PC-9 (cell line): Measurements from ENCODE around the gene URAD.

Experiments
- EZH2 ChIP-seq: fragments of 200-600 bp; sonication (generic); IDR thresholded peaks from 2 replicates; pipeline ENCODE4 v1.8.0; 2017; ENCODE audit warnings: antibody characterized with exemption, low read depth
- TF ChIP-seq, protein P1 (sequence below): fragments of 200-600 bp; sonication (generic); conservative IDR thresholded peaks from 2 replicates; pipeline ENCODE4 v1.6.1; 2017; ENCODE audit warnings: mixed run types, antibody characterized with exemption, mild to moderate bottlenecking, moderate library complexity

DNA sequence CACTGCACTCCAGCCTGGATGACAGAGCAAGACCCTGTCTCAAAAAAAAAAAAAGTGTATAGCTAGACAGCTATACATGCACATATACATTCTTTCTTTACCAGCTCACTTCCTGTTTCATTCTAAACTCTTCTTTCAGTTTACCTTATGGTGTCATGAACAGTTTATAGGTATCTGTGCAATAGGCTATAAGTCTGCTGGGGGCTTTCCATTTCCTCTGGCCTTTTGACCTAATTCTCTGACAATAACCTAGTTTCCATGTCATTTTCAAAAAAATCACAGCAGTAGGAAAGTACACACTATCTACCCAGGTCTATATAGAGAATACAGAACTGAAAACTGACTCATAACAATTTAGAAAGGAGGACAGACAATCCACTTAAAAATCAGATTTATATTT, 24.4 kb upstream of the URAD start:
- TF ChIP-seq, protein P1, sequence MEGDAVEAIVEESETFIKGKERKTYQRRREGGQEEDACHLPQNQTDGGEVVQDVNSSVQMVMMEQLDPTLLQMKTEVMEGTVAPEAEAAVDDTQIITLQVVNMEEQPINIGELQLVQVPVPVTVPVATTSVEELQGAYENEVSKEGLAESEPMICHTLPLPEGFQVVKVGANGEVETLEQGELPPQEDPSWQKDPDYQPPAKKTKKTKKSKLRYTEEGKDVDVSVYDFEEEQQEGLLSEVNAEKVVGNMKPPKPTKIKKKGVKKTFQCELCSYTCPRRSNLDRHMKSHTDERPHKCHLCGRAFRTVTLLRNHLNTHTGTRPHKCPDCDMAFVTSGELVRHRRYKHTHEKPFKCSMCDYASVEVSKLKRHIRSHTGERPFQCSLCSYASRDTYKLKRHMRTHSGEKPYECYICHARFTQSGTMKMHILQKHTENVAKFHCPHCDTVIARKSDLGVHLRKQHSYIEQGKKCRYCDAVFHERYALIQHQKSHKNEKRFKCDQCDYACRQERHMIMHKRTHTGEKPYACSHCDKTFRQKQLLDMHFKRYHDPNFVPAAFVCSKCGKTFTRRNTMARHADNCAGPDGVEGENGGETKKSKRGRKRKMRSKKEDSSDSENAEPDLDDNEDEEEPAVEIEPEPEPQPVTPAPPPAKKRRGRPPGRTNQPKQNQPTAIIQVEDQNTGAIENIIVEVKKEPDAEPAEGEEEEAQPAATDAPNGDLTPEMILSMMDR = no peak
- no peak for TF ChIP-seq EZH2
